Breast epithelium (tissue), 3 donors: ENCODE measurements around the gene ZNF575.

Experiments
- POLR2A ChIP-seq: fragments of 450-650 bp; IDR thresholded peaks from one replicate; pipeline ENCODE4 v1.6.1; 2016; ENCODE audit warnings: antibody characterized with exemption, mild to moderate bottlenecking, moderate library complexity
- TF ChIP-seq, protein P1 (sequence below), 3 donors: fragments of 450-650 bp; IDR thresholded peaks; one replicate each; pipeline ENCODE4 v1.5.1; 2016 to 2017; ENCODE audit warnings: antibody characterized with exemption in 3 of 3, mild to moderate bottlenecking in 3 of 3, moderate library complexity in 3 of 3

DNA sequence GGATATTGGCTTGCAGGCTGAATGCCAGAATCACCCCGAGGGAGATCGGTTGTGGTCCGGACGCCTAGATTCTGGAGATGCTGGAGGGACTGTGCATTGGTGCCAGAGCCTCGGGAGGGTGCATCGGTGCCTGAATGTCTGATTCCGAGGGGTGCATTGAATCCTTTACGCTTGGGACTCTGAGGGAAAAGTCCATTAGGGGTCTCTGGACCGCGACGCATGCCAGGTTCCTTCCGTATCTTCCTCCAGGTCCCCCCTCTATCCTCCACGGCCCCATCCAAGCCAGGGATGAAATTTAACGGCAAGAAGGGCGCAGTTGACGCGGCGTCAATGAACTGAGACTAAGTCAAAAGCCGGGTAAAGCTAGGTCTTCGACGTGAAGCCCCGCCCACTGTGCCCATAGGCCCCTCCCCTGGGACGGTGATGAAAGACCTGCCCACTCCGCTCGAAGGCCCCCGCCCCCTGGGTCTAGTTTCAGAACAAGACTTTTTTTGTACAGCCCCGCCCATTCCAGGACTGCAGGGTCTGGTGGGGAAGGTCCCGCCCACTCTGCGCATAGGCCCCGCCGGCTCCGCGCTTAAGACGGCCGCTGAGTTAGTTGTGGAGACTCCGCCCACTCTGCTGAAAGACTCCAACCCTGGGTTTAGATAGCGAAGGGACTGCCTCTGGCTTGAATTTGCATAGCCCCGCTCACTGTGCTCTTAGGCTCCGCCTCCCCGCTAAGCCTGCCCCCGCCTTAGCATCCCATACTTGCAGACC lies 737 bp downstream of the ZNF575 start:
- no peak for TF ChIP-seq POLR2A
- TF ChIP-seq, protein P1, sequence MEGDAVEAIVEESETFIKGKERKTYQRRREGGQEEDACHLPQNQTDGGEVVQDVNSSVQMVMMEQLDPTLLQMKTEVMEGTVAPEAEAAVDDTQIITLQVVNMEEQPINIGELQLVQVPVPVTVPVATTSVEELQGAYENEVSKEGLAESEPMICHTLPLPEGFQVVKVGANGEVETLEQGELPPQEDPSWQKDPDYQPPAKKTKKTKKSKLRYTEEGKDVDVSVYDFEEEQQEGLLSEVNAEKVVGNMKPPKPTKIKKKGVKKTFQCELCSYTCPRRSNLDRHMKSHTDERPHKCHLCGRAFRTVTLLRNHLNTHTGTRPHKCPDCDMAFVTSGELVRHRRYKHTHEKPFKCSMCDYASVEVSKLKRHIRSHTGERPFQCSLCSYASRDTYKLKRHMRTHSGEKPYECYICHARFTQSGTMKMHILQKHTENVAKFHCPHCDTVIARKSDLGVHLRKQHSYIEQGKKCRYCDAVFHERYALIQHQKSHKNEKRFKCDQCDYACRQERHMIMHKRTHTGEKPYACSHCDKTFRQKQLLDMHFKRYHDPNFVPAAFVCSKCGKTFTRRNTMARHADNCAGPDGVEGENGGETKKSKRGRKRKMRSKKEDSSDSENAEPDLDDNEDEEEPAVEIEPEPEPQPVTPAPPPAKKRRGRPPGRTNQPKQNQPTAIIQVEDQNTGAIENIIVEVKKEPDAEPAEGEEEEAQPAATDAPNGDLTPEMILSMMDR (IDR thresholded peaks at IDR 0.05): no peak
